Peyer's patch (tissue), 4 donors: Measurements from ENCODE around the gene B3GNT7.

ENCODE experiments used
- CTCF ChIP-seq, 6 experiments: fragments of 450-650 bp in 4 of 6; fragments of 200-600 bp in 2 of 6; sonication (generic) in 1 of 6; IDR thresholded peaks; one replicate each; pipeline ENCODE4 v1.5.1; 2017 to 2019; ENCODE audit warnings: antibody characterized with exemption in 6 of 6, mild to moderate bottlenecking in 3 of 6, moderate library complexity in 1 of 6
- POLR2A ChIP-seq, 2 donors: fragments of 450-650 bp; IDR thresholded peaks; one replicate each; pipeline ENCODE4 v1.5.1; 2017; ENCODE audit warnings: antibody characterized with exemption in 2 of 2, mild to moderate bottlenecking in 2 of 2, moderate library complexity in 2 of 2

- TF ChIP-seq CTCF (IDR thresholded peaks at IDR 0.05) (no peak), POLR2A (IDR thresholded peaks at IDR 0.05) (no peak)
These were observed 7.4 kb upstream of the B3GNT7 start for GRCh38 chr2:231387904-231388724.
